Measurements from ENCODE around the gene C3orf52. TPM values are rescaled to one million over a fixed set of nuclear protein-coding genes. Genes with fewer than 3 reads are reported as not detected.

The C3orf52 gene
- total RNA-seq, 8 experiments from 2014 or later, result 0.11 to 4.4 (median 0.45) TPM

DNA sequence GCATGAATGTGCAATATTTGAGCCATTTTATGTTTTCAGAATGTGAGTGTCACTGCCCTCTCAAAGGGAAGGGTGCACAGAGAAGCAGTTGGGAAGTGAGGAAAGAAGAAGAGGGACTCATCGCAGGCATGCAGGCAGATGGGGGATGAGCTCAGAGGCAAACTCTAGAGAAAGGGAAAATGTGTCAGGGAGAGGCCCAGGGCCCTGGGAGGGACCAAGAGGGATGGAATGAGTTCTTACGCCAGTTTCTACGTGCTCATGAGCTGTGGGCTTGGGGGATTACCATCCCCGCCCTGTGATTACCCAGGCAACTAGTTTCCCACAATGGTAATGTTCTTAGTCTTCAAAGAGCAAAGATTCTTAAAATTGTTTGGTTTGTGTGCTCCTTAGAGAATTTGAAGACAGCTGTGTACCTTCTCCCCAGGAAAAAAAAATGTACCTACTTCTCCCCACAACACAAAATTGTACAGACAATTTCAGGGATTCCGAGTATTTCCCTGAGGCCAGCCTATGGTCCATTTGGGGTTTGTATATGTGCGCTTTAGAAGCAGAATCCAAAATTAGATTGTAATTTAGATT, 29.1 kb downstream of the C3orf52 start:
- 58 to 100% (median 92%) methylated on average over 1 to 5 of the region's 6 CpGs for WGBS, 10 experiments
- ATAC-seq (replicated peaks in 6 of 8), result peak in 1 of 8 experiments; percentile 69
- in situ Hi-C loops (cut with MboI; ENCODE audit: low pct_unique_long_range_greater_than_20kb in 2 of 9, low sequenced_read_pairs in 9 of 9, unreplicated experiment in 9 of 9), result loop anchor here in 2 of 9 experiments (25.0 kb wide), 2 partner anchors 397 to 422 kb away; no protein-coding TSS in a partner anchor

GRCh38 chr3:112115806-112116383, 29.7 kb downstream of the C3orf52 start:
- in situ Hi-C loops (cut with MboI; ENCODE audit: low pct_unique_long_range_greater_than_20kb in 2 of 9, low sequenced_read_pairs in 9 of 9, unreplicated experiment in 9 of 9), result loop anchor here in 2 of 9 experiments (25.0 kb wide), 2 partner anchors 396 to 421 kb away; no protein-coding TSS in a partner anchor
- Histone ChIP-seq H3K4me3 (no peak overlapping the region), H3K4me1 (replicated peaks in 1 of 2) (no peaks in the 10 kb centered on the region), H3K27ac (no peak overlapping the region)
- 50 to 100% (median 85%) methylated on average over 1 to 6 of the region's 6 CpGs; no CpG with 5 or more reads in 1 of the 10 experiments for WGBS, 10 experiments
- no peak for ATAC-seq (replicated peaks in 6 of 8)

More for the DNA sequence above, 29.1 kb downstream of the C3orf52 start:
- no peak overlapping the region for H3K4me3 ChIP-seq
- H3K4me1 ChIP-seq (replicated peaks in 1 of 2), result no peaks in the 10 kb centered on the region
- no peak overlapping the region for H3K27ac ChIP-seq

GRCh38 chr3:112116748-112117186, 30.6 kb downstream of the C3orf52 start:
- Histone ChIP-seq H3K4me1 (replicated peaks in 1 of 2) (no peaks in the 10 kb centered on the region), H3K27ac (no peak overlapping the region), H3K4me3 (no peak overlapping the region)
- in situ Hi-C loops (cut with MboI; ENCODE audit: low pct_unique_long_range_greater_than_20kb in 2 of 9, low sequenced_read_pairs in 9 of 9, unreplicated experiment in 9 of 9), result loop anchor here in 2 of 9 experiments (25.0 kb wide), 2 partner anchors 396 to 421 kb away; no protein-coding TSS in a partner anchor
- ATAC-seq (replicated peaks in 6 of 8), result peak in 1 of 8 experiments; percentile 51
- 67 to 100% (median 91%) methylated on average over 1 to 8 of the region's 13 CpGs; no CpG with 5 or more reads in 2 of the 10 experiments for WGBS, 10 experiments

GRCh38 chr3:112117415-112117814, 31.2 kb downstream of the C3orf52 start:
- Histone ChIP-seq H3K4me1 (replicated peaks in 1 of 2) (no peaks in the 10 kb centered on the region), H3K4me3 (no peak overlapping the region), H3K27ac (no peak overlapping the region)
- WGBS, 10 experiments, result 78 to 100% (median 100%) methylated on average over 1 of the region's 1 CpG; no CpG with 5 or more reads in 2 of the 10 experiments
- in situ Hi-C loops (cut with MboI; ENCODE audit: low pct_unique_long_range_greater_than_20kb in 2 of 9, low sequenced_read_pairs in 9 of 9, unreplicated experiment in 9 of 9), result loop anchor here in 2 of 9 experiments (25.0 kb wide), 2 partner anchors 395 to 420 kb away; no protein-coding TSS in a partner anchor
- ATAC-seq (replicated peaks in 6 of 8), result no peak

DNA sequence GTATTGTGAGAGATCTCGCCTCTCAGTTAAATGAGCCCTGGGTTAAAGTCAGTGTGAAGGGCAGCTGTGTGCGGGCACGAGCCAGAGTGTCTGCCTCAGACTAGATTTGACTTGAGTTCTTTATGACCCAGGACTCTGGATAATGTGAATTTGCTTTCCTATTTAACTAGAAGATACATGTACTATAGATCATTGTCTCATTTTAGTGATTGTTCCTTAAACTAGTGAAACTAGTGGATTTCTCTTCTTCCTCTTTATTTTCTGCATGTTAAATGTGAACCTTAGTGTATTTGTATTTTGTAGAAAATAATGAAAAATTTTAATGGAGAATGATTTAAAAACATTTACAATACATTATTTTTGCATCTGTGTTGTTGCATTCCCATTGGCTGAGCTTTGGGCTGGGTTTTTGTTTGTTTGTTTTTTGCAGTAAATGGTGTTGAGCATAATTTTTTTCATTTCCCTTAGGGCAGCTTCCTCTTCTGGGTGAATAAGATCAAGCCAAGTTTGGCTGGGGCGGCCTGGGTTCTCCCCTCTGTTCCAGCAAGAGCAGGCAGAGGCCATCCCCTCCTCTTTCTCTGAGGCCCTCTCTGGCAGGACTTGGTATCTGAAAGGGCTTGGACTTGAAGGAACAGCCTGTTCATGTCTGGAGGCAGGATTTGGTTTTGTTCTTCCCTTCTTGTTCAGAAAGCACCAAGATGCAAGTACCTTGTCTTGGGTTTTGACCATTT, 31.8 kb downstream of the C3orf52 start:
- in situ Hi-C loops (cut with MboI; ENCODE audit: low pct_unique_long_range_greater_than_20kb in 2 of 9, low sequenced_read_pairs in 9 of 9, unreplicated experiment in 9 of 9), result loop anchor here in 2 of 9 experiments (25.0 kb wide), 2 partner anchors 394 to 419 kb away; no protein-coding TSS in a partner anchor
- Histone ChIP-seq H3K4me1 (replicated peaks in 1 of 2) (no peaks in the 10 kb centered on the region), H3K4me3 (no peak overlapping the region), H3K27ac (no peak overlapping the region)
- WGBS, 10 experiments, result 67 to 100% (median 83%) methylated on average over 1 to 4 of the region's 4 CpGs; no CpG with 5 or more reads in 2 of the 10 experiments
- ATAC-seq (replicated peaks in 6 of 8), result peak in 2 of 8 experiments; percentile 53 to 66

GRCh38 chr3:112119962-112120836, 34.0 kb downstream of the C3orf52 start:
- Histone ChIP-seq H3K27ac (no peak overlapping the region), H3K4me1 (replicated peaks in 1 of 2) (peaks cover 5 to 9% of the 10 kb centered on the region in 2 donors), H3K4me3 (no peak overlapping the region)
- ATAC-seq (replicated peaks in 6 of 8), result no peak
- 41 to 87% (median 76%) methylated on average over 3 to 9 of the region's 9 CpGs for WGBS, 10 experiments
- in situ Hi-C loops (cut with MboI; ENCODE audit: low pct_unique_long_range_greater_than_20kb in 2 of 9, low sequenced_read_pairs in 9 of 9, unreplicated experiment in 9 of 9), result loop anchor here in 2 of 9 experiments (25.0 kb wide), 2 partner anchors 392 to 417 kb away; no protein-coding TSS in a partner anchor

DNA sequence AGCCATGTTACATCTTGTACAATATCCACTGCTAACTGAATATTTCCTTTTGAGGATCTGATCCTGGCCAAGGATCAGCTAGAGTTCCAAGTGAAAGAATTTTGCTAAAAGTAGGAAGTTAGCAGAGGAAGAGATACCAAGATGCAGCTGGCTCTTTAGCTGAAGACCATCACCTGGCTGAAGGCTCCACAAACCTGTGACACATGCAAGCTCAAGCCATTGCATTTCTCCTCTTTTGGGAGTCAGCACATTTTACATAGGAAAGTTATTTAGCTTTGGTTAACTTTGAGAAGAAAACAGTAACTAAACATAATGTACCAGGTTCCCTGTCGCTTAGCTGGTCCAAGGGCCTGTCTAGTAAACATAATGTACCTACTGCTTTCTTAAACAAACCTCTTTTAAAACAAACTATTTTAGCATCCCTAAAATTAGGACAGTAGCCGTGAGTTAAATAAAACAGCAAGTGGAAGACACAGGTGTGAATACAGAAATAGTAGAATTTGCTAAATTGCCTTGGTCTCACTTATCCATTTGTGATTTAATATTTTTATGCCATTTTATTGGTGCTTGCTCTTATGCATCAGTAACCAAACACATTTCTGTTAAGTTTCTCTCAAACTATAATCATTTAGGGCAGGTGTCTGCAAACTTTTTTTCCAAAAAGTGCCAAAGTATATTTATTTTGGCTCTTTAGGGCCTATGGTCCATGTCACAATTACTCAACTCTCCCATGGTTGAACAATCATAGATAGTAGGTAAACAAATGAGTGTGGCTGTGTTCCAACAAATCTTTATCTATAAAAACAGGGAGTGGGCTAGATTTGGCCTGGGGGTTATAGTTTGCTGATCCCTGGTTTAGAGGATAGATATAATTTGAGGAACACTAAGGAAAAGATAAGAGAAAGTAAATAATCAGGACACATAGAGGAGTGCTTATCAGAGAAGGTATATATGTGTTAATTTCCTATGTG, 35.7 kb downstream of the C3orf52 start:
- no peak overlapping the region for H3K27ac ChIP-seq
- peaks cover 20 to 24% of the 10 kb centered on the region in 2 donors for H3K4me1 ChIP-seq (replicated peaks in 1 of 2)
- ATAC-seq (replicated peaks in 6 of 8), result no peak
- no peak overlapping the region for H3K4me3 ChIP-seq
- WGBS, 10 experiments, result 38 to 100% (median 85%) methylated on average over 1 to 2 of the region's 2 CpGs
- in situ Hi-C loops (cut with MboI; ENCODE audit: low pct_unique_long_range_greater_than_20kb in 2 of 9, low sequenced_read_pairs in 9 of 9, unreplicated experiment in 9 of 9), result loop anchor here in 2 of 9 experiments (25.0 kb wide), 2 partner anchors 390 to 415 kb away; no protein-coding TSS in a partner anchor

- no peak for ATAC-seq (replicated peaks in 6 of 8)
- in situ Hi-C loops (cut with MboI; ENCODE audit: low pct_unique_long_range_greater_than_20kb in 2 of 9, low sequenced_read_pairs in 9 of 9, unreplicated experiment in 9 of 9), result loop anchor here in 2 of 9 experiments (25.0 kb wide), 2 partner anchors 389 to 414 kb away; no protein-coding TSS in a partner anchor
Measured at GRCh38 chr3:112122870-112123269, 36.7 kb downstream of the C3orf52 start.

DNA sequence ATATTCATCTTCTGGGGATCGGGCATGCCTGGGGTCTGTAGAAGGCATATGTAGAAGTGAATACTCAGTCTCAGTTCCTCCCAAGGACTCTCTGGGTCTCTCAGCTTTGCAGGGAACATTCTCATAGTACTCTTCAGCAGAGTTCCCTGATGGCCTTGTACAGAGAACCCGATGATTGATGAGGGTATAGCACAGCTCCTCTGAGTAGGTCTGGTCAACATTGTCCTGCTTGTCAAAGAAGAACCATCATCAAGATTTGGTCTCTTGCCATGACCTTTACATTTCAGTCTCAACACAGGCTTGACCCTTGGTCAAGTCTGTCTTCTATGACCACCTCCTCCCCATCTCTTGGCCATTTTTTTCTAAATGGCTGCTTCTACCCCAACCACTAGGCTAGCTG, 37.4 kb downstream of the C3orf52 start:
- Histone ChIP-seq H3K4me3 (no peak overlapping the region), H3K4me1 (replicated peaks in 1 of 2) (peaks cover 27 to 31% of the 10 kb centered on the region in 2 donors), H3K27ac (no peak overlapping the region)
- no peak for ATAC-seq (replicated peaks in 6 of 8)
- 79 to 100% (median 100%) methylated on average over 1 to 2 of the region's 2 CpGs; no CpG with 5 or more reads in 3 of the 10 experiments for WGBS, 10 experiments
- in situ Hi-C loops (cut with MboI; ENCODE audit: low pct_unique_long_range_greater_than_20kb in 2 of 9, low sequenced_read_pairs in 9 of 9, unreplicated experiment in 9 of 9), result loop anchor here in 2 of 9 experiments (25.0 kb wide), 2 partner anchors 389 to 414 kb away; no protein-coding TSS in a partner anchor

More at GRCh38 chr3:112122870-112123269, 36.7 kb downstream of the C3orf52 start:
- Histone ChIP-seq H3K4me3 (no peak overlapping the region), H3K27ac (no peak overlapping the region), H3K4me1 (replicated peaks in 1 of 2) (peaks cover 26 to 30% of the 10 kb centered on the region in 2 donors)

DNA sequence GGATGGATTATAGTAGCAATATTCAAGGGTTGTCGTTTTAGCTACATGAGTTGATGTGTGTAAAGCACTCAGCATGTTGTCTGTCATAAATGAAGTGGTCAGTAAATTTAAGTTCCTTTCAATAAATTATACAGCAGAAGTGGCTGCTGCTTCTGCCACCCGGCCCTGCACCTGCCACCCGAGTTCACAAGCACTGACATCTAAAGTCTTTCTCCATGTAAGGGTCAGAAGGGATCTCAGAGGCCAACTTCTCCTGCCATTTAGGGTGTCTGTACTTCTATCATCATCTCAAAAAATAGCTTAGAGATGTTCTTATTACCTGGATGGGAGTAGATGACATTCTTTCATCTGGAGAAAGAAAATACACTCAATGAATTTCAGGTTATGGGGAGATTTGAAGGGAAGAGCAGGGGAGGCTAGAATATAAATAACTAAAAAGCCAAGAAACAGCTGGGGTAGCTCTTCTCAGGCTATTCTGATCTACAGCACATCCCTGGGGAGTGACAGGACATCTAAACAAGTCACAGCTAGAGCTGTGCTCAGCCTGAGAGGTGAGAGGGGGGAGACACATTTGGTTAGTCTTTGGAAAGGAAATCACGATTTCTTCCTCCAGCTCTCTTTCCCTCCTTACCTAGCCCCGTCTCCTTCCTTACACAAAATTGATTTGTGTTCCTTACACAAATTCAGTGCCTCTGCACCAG, 38.9 kb downstream of the C3orf52 start:
- peaks cover 27 to 34% of the 10 kb centered on the region in 2 donors for H3K4me1 ChIP-seq (replicated peaks in 1 of 2)
- peak in 3 of 8 experiments; percentile 32 to 53 (median 44) for ATAC-seq (replicated peaks in 6 of 8)
- H3K27ac ChIP-seq, result no peak overlapping the region
- 47 to 100% (median 80%) methylated on average over 1 to 3 of the region's 5 CpGs; no CpG with 5 or more reads in 2 of the 10 experiments for WGBS, 10 experiments
- in situ Hi-C loops (cut with MboI; ENCODE audit: low pct_unique_long_range_greater_than_20kb in 2 of 9, low sequenced_read_pairs in 9 of 9, unreplicated experiment in 9 of 9), result loop anchor here in 5 of 9 experiments (25.0 kb wide), 2 partner anchors 387 to 412 kb away; no protein-coding TSS in a partner anchor
- no peak overlapping the region for H3K4me3 ChIP-seq
